Activated T-helper 17 cell treated with anti-CD3 and anti-CD28 coated beads, Interleukin-2, amount 50 U/mL, for 72 hours (primary cell): Measurements from ENCODE around the gene CDK14. TPM values are rescaled to one million over a fixed set of nuclear protein-coding genes. Genes with fewer than 3 reads are reported as not detected.
"Not testable (repeated sequence)": the region's sequence is repeated elsewhere in the genome, so short reads cannot be mapped to it uniquely, and the experiment has no call there.

Experiments
- ATAC-seq: fragments of 150-1000 bp; cut with Tn5 transposase; replicated peaks from 2 replicates; pipeline ENCODE4 v1.10.0; 2021; ENCODE audit warnings: mild to moderate bottlenecking, moderate library complexity
- H3K27ac Mint-ChIP-seq: one replicate; pipeline ENCODE4 v1.8.0; 2022; ENCODE audit warnings: mixed read lengths
- H3K27me3 Mint-ChIP-seq: one replicate; pipeline ENCODE4 v1.8.0; 2022; ENCODE audit warnings: mixed read lengths
- H3K36me3 Mint-ChIP-seq: one replicate; pipeline ENCODE4 v1.8.0; 2022; ENCODE audit warnings: low read depth, mild to moderate bottlenecking, mixed read lengths
- H3K4me1 Mint-ChIP-seq: one replicate; pipeline ENCODE4 v1.8.0; 2022; ENCODE audit warnings: mixed read lengths
- H3K4me3 Mint-ChIP-seq: one replicate; pipeline ENCODE4 v1.8.0; 2022; ENCODE audit warnings: mild to moderate bottlenecking, mixed read lengths
- H3K9me3 Mint-ChIP-seq: one replicate; pipeline ENCODE4 v1.8.0; 2022; ENCODE audit warnings: mixed read lengths
- total RNA-seq, 2 donors: library from RNA; stranded (reverse); gene quantifications; one replicate each; pipeline ENCODE4 v1.2.3, GENCODE V29; 2022

Gene CDK14
- total RNA-seq, 2 donors from 2014 or later = 0.04 to 1.4 TPM

GRCh38 chr7:91140982-91141381, 544.9 kb downstream of the CDK14 start:
- Mint-ChIP-seq H3K4me1 (no peaks in the 10 kb centered on the region), H3K9me3 (no peaks in the 10 kb centered on the region), H3K4me3 (no peak overlapping the region)

GRCh38 chr7:91142743-91143142, 546.6 kb downstream of the CDK14 start:
- no peak overlapping the region for H3K4me3 Mint-ChIP-seq
- no peaks in the 10 kb centered on the region for H3K36me3 Mint-ChIP-seq
- no peak overlapping the region for H3K27ac Mint-ChIP-seq
- H3K9me3 Mint-ChIP-seq = no peaks in the 10 kb centered on the region
- no peaks in the 10 kb centered on the region for H3K27me3 Mint-ChIP-seq
- ATAC-seq = no peak
- H3K4me1 Mint-ChIP-seq = no peaks in the 10 kb centered on the region

More at GRCh38 chr7:91140982-91141381, 544.9 kb downstream of the CDK14 start:
- Mint-ChIP-seq H3K27me3 (no peaks in the 10 kb centered on the region), H3K27ac (no peak overlapping the region), H3K36me3 (no peaks in the 10 kb centered on the region)
- no peak for ATAC-seq

DNA sequence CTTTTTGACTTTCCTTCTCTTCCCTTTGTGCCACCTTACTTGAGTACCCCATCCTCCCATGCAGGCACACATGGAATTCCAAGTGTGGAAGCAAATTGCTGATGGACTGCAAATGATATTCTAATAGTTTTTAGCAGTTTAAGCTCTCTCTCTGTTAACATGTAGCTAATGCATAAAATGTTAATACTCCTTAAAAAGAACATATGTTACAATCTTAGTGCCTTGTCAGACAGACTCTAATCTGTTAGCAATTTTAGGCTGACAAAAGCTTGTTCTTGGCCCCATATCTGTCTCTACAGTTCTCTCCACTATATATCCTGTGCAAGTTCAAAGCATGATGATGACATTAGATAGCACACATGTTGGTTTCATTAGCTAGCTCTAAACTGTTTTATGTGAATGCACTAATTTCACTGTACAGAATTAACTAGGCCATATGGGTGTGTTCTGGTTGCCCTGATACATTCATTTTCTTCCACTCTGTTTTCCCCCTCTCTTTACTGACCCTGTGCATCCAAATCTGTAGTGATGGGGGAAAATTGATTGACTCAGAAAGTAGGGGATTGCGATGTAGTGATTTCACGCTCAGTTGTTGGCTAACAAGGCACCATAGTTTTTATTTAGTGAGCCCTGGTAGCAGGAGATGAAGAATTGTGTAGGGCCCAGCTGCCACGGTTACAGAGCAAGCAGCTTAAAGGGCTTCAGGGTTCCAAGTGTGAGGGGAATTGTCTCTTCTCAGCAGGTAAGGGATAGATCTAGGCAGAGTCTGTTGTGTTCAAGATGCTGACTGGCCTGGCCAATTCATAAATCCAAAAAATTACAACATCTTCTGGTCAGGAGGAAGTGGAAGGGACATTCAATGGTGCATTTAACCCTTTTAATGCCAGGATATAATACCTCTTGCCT, 553.5 kb downstream of the CDK14 start:
- H3K4me3 Mint-ChIP-seq = no peak overlapping the region
- no peak for ATAC-seq
- no peaks in the 10 kb centered on the region for H3K9me3 Mint-ChIP-seq
- H3K36me3 Mint-ChIP-seq = no peaks in the 10 kb centered on the region
- H3K27me3 Mint-ChIP-seq = peaks cover 9% of the 10 kb centered on the region
- H3K4me1 Mint-ChIP-seq = no peaks in the 10 kb centered on the region
- no peak overlapping the region for H3K27ac Mint-ChIP-seq

DNA sequence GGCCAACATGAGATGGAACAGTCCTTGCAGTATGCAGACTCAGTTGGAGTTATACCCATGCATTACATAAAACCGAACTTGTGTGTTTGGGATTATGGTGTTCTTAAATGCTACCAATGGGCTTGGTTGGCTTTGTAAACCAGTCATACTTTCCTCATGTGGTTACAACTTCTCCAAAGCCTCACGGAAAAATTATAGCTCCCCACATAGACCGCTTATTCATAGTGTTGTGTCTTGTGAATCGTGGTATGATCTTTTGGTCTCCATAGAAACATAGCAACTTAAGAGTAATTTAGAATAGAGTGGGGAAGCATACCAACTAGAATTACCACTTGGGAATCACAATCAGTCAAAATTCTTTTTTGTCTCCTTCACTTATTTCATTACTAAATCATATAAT, 555.8 kb downstream of the CDK14 start:
- Mint-ChIP-seq H3K27me3 (peaks cover 9% of the 10 kb centered on the region), H3K36me3 (no peaks in the 10 kb centered on the region), H3K27ac (no peak overlapping the region), H3K4me3 (no peak overlapping the region), H3K4me1 (no peaks in the 10 kb centered on the region), H3K9me3 (no peaks in the 10 kb centered on the region)
- ATAC-seq = no peak

GRCh38 chr7:91156316-91157185, 560.4 kb downstream of the CDK14 start:
- Mint-ChIP-seq H3K9me3 (no peaks in the 10 kb centered on the region), H3K27ac (no peak overlapping the region)
- ATAC-seq = no peak

DNA sequence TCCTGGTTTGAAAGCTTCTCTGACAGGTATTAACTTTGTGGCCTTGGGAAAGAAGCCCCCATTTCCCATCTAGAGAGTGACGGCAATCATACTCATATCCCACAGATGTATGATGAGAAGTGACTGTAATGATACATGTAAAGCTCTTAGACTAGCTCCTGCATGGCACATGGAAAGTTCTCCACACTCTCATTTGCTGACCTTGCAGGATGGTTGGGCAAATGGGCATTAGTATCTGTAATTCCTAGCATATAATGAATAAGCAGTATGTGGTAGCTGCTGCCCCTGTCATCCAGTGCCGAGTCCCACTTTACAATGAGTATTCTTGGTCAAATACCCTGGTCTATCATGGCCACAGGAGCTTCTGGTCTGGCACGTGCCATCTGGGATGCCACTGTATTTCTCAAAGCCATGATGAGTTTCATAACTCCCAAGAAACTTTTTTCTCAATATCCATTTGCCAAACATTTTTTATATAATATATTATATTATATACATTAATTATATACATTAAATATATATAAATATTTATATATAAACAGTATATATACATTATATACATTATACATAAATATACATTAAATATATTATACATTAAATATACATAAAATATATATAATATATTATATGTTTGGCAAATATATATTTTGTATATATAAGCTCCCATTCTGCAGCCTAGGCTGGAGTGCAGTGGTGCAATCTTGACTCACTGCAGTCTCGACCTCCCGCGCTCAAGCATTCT, 561.6 kb downstream of the CDK14 start:
- no peaks in the 10 kb centered on the region for H3K36me3 Mint-ChIP-seq
- no peak overlapping the region for H3K27ac Mint-ChIP-seq
- peaks cover 10% of the 10 kb centered on the region for H3K27me3 Mint-ChIP-seq
- no peak for ATAC-seq
- no peaks in the 10 kb centered on the region for H3K9me3 Mint-ChIP-seq
- H3K4me1 Mint-ChIP-seq = no peaks in the 10 kb centered on the region
- H3K4me3 Mint-ChIP-seq = no peak overlapping the region

More at GRCh38 chr7:91156316-91157185, 560.4 kb downstream of the CDK14 start:
- Mint-ChIP-seq H3K27me3 (peaks cover 10% of the 10 kb centered on the region), H3K36me3 (no peaks in the 10 kb centered on the region), H3K4me1 (no peaks in the 10 kb centered on the region), H3K4me3 (no peak overlapping the region)

DNA sequence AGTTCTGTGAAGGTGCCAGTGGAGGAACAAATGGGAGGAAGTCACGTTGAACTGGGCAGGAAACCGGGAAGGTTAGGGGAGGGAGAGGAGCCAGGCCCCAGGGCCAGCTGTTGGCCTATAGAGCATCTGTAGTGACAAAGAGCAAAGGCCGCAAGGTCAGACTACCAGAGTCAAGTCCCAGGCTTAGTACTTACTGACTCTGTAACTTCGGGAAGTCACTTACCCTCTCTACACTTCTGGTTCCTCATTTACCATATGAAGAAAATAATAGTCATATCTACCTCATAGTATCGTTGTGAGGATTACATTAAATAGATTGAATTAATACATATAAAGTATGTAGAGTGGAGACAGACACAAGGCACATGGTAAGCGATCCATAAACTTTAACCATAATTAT, 566.3 kb downstream of the CDK14 start:
- Mint-ChIP-seq H3K9me3 (no peaks in the 10 kb centered on the region), H3K27ac (no peak overlapping the region), H3K4me3 (no peak overlapping the region), H3K4me1 (no peaks in the 10 kb centered on the region), H3K27me3 (peaks cover 5% of the 10 kb centered on the region), H3K36me3 (no peaks in the 10 kb centered on the region)
- ATAC-seq = no peak

DNA sequence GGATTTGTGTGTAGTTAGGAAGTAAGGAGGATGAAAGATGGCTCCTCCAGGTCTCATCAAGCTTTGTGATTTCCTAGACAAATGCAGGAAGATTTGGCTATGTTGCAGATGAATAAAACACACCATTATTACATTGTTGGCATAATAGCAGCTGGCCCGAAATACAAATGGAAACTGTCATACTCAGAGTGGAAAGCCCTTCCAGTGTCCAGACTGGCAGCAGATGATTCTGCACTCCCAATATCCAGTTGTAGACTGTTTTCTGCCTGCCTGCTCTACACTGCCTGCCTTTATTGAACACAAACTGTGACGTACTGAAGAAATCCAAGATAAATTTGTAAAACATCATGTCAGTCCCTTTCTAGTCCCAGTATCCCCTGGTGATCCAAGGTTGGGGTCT, 568.4 kb downstream of the CDK14 start:
- Mint-ChIP-seq H3K9me3 (no peaks in the 10 kb centered on the region), H3K27me3 (peaks cover 5% of the 10 kb centered on the region), H3K4me1 (no peaks in the 10 kb centered on the region), H3K27ac (no peak overlapping the region), H3K4me3 (no peak overlapping the region), H3K36me3 (no peaks in the 10 kb centered on the region)
- ATAC-seq = no peak

- Mint-ChIP-seq H3K9me3 (no peaks in the 10 kb centered on the region), H3K36me3 (no peaks in the 10 kb centered on the region), H3K27ac (no peak overlapping the region), H3K4me1 (no peaks in the 10 kb centered on the region), H3K27me3 (peaks cover 5% of the 10 kb centered on the region), H3K4me3 (no peak overlapping the region)
- ATAC-seq = no peak
Observed at GRCh38 chr7:91165006-91165845, 569.1 kb downstream of the CDK14 start.

DNA sequence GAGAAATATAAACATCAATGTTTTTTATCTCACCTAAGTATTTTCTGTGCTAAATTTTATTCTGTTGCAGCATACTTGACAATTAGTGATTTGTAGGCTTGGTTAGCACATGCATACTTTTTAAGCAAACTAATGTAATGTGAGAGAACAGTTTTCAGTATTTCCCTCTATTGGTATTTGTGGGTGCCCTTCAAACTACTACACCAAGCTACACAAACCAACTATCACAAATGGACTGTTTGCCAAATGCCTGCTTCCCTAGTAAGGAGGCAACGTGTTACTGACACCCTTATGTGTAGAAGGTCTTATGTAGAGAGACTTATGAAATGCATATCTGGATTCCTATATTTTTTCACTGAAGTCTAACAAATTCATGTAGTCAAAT, 569.7 kb downstream of the CDK14 start:
- H3K36me3 Mint-ChIP-seq = no peaks in the 10 kb centered on the region
- ATAC-seq = no peak
- peaks cover 4% of the 10 kb centered on the region for H3K27me3 Mint-ChIP-seq
- H3K27ac Mint-ChIP-seq = no peak overlapping the region
- H3K9me3 Mint-ChIP-seq = no peaks in the 10 kb centered on the region
- H3K4me3 Mint-ChIP-seq = no peak overlapping the region
- no peaks in the 10 kb centered on the region for H3K4me1 Mint-ChIP-seq

- Mint-ChIP-seq H3K9me3 (peaks cover 5% of the 10 kb centered on the region), H3K4me3 (no peak overlapping the region), H3K27ac (no peak overlapping the region), H3K36me3 (no peaks in the 10 kb centered on the region), H3K27me3 (no peaks in the 10 kb centered on the region), H3K4me1 (no peaks in the 10 kb centered on the region)
- no peak for ATAC-seq
Observed at GRCh38 chr7:91168871-91169829, 573.0 kb downstream of the CDK14 start.

DNA sequence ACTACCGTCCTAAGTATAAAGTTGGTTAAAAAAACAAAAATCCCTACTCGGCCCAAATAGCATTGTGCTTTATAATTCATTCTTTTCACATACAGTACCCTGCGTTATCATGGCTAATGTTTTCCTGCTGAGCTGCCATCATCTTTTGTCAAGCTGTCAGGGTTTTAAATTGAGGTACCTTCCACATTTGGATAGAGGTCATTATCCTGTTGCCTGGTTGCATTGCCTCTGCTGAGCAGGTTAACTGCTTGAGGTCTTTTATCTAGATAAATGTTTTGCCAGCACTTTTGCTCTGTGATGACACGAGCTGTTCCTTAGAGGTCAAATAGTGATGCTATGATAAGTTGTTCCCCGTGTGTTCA, 573.7 kb downstream of the CDK14 start:
- Mint-ChIP-seq H3K4me3 (no peak overlapping the region), H3K4me1 (no peaks in the 10 kb centered on the region), H3K27ac (no peak overlapping the region), H3K36me3 (no peaks in the 10 kb centered on the region), H3K9me3 (peaks cover 5% of the 10 kb centered on the region), H3K27me3 (no peaks in the 10 kb centered on the region)
- ATAC-seq = no peak

GRCh38 chr7:91173265-91173664, 577.1 kb downstream of the CDK14 start:
- not testable (repeated sequence) for H3K9me3 Mint-ChIP-seq

More at GRCh38 chr7:91173265-91173664, 577.1 kb downstream of the CDK14 start:
- not testable (repeated sequence) for H3K4me3 Mint-ChIP-seq, ATAC-seq, H3K27me3 Mint-ChIP-seq, H3K27ac Mint-ChIP-seq, H3K4me1 Mint-ChIP-seq, H3K36me3 Mint-ChIP-seq
